HG02981 (cell line): ENCODE measurements around the gene COX8A.
"Not testable (repeated sequence)": the region's sequence is repeated elsewhere in the genome, so short reads cannot be mapped to it uniquely, and the experiment has no call there.

Experiments used
- ATAC-seq: cut with Tn5 transposase; IDR thresholded peaks from one replicate; pipeline ENCODE4 v1.9.1; 2021; ENCODE audit warnings: mild to moderate bottlenecking, moderate library complexity; ENCODE audit not compliant: unreplicated experiment

Gene COX8A, protein sequence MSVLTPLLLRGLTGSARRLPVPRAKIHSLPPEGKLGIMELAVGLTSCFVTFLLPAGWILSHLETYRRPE

DNA sequence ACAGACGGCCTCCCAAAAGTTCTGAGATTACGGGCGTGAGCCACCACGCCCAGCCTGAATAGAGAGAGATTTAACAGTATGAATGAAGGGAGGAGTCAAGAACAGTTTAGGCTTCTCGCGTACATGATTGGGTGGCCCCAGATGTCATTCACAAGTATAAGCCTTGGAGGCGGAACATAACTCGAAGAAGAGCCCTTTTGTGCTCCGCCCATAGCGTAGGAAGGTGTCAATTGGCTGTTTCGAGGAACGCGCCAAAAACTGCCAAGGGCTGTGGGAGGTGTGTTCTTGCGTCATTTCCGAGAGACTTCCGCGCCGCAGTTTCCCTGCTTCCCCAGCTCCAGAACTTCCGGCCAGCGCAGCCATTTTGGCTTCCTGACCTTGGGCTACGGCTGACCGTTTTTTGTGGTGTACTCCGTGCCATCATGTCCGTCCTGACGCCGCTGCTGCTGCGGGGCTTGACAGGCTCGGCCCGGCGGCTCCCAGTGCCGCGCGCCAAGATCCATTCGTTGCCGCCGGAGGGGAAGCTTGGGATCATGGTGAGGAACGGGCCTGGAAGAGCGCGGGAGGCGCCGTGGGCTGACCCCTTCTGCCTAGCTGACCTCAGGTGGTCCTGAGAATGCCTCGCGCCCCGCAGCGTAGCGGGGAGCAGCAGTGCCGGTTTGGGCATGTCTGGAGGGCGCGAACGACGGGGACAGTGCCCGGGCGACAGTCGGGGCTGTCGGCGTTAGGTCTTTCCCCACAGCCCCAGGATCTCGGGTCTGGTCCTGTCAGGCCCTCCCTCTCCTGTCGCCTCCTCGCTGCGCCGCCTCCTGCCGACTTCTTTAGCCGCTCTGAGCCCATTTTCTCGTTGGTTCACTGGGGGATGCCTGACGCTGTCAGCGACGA, at the start of gene COX8A:
COX8A (plus strand) TSS at position 362 of the 885 bp plus-strand sequence; CDS start at position 423, 61 bp downstream.
- ATAC-seq: peak; percentile 97

- ATAC-seq: no peak
Measured at GRCh38 chr11:63929616-63930015, 44.8 kb upstream of the COX8A start.

DNA sequence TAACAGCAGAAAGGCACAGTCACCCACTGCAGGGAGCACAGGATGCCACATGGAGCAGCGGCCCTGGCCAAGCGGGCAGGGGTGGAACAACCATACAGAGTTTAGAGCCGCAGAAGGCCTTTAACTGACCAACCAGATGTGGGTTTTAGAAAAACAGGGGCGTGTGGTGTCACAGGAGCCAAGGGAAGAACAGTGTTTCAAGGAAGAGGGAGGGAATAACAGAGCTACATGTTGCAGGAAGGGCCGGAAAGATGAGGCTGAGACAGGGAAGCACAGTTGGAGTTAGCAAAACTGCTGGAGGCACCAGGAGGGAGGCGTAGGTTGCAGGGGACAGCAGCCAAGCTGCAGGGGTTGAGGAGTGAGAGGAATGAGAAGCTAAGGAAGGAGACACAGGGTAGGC, 43.4 kb upstream of the COX8A start:
- ATAC-seq: no peak

DNA sequence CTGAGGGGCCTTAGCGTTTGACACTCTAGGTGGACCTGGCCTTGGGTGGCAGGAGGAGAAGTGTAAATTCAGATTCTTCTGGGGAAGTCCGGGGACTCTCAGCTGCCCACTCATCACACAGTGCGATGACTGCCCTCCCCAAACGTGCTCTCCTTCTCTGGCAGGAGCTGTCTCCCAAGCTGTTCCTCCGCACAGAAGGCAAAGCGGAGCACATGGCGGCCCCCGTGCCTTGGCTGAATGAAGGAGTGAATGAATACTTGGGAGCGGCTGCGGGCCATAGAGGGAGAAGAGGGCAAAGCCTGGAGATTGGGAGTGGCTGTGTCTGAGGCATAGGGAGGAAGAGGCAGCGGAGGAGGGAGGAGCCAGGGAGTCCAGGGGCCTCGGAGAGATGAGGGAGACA, 42.5 kb upstream of the COX8A start:
- ATAC-seq: no peak

DNA sequence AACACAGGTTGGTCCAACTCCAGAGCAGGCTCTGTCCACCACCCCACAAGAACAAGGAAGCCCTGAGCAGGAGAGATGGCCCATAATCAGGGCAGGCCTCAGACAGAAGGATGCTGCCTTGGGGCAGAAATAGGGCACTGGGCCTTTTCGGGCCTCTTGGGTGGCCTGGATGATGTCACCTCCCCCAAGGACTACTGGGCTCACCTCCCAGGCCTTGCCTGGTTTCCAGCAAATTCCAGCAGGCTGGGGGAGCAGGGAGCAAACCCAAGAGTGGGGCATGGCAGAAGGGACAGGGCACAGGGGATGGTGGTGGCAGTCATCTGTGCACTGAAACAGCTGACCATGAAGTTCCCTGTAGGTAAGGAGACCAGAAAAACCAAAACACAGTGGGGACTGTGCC, 41.0 kb upstream of the COX8A start:
- ATAC-seq: no peak

DNA sequence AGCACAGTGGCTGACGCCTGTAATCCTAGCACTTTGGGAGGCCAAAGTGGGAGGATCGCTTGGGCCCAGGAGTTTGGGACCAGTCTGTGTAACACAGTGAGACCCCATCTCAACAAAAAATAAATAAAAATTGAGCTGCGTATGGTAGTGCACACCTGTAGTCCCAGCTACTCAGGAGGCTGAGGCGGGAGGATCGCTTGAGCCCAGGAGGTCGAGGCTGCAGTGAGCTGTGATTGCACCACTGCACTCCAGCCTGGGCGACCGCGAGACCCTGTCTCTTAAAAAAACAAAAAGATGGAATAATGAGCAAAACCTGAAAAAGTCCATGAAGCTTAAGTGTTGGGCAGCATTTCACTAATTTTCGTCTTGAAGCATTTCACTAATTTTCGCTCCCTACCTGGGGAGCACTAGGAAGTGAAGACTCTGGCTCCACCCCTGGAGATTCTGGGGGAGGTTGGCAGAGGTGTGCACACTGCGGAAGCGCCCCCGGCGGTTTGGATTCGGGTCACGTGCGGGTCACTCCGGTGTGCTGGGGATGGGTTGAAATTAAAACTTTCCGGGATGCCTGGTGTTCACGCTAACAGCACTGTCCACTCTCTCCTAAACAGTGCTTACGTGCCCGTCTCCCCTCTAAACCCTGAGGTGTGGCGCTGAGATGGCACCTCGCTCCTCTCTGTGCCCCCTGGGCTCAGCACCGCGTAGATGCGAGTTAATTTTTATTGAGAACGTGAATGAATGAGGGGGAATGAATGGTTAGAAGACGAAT, 36.5 kb upstream of the COX8A start:
- peak; percentile 10 for ATAC-seq

GRCh38 chr11:63938479-63939396, 35.7 kb upstream of the COX8A start, which contains the start of gene NAA40:
Gene NAA40, plus strand, starts transcription at chr11:63939002. Its CDS starts 95 bp downstream, at chr11:63939097.
- peak; percentile 89 for ATAC-seq

- ATAC-seq: no peak
Measured at GRCh38 chr11:63939397-63939891, 35.0 kb upstream of the COX8A start.

- ATAC-seq: no peak
Measured at GRCh38 chr11:63940786-63941185, 33.6 kb upstream of the COX8A start.

DNA sequence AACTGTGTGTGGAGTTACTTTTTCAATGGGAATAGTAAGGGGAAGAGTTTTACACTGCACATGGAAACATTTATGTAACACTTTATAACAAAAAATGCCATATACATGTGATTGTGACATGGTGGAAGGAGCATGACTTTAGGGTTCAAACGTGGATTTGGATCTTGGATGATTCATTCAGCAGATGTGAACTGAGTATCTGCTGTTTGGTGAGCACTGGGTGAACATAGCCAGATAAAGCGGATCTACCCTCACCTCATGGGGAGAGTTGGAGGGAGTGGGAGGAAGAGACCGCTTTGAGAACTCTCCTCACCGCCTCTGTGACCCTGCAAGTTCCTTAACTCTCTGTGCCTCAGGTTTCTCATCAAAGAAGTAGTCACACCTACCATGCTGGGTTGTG, 32.5 kb upstream of the COX8A start:
- ATAC-seq: no peak

GRCh38 chr11:63942803-63943202, 31.6 kb upstream of the COX8A start:
- no peak for ATAC-seq

DNA sequence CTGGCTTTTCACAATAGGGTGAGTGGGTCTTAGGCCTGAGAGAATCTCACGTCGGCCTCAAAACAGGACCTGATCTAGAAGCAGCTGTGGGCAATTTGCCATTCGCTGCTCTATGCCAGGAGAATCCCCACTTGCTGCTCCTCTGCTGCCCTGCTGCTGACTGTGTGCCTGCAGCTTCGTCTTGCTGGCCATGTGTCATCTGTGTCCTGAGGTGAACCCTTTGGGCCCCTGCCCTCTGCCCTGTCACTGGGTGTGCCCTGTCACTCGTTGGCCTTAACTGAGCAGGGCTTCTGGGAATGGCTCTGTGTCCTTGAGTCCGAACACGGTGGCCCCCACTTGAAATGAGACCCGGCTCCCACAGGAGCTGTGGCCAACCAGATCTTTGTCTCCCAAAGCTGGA, 29.4 kb upstream of the COX8A start:
- ATAC-seq: no peak

GRCh38 chr11:63945477-63946163, 28.8 kb upstream of the COX8A start:
- no peak for ATAC-seq

DNA sequence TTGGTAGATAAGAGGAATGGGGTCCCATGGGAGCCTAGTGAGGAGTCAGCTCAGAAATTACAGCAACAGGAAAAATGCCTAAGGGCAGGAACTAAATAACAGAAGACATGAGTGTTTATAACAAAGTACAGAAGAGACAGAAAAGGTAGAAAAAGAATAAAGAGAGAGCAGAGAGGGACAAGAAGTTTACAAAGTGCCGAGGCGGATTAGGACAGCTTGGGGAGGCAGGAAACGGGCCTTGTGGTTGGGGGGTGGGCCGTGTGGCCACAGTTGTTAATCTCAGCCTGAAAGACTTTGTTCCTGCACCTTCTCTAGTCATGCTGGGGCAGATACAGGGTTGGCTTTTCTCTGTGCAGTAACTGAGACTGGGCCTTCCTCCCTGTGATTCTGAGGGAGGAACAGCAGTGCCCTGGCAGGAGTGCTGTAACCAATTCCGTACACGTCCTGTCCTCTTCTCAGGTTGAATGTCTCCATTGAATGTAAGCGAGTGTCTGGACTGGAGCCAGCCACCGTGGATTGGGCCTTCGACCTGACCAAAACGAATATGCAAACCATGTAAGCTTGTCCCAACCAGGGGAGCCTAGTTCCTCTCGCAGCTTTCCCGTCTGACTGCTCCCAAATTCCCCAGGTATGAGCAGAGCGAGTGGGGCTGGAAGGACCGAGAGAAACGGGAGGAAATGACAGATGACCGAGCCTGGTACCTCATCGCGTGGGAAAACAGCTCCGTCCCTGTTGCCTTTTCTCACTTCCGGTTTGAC, 22.5 kb upstream of the COX8A start:
- no peak for ATAC-seq

DNA sequence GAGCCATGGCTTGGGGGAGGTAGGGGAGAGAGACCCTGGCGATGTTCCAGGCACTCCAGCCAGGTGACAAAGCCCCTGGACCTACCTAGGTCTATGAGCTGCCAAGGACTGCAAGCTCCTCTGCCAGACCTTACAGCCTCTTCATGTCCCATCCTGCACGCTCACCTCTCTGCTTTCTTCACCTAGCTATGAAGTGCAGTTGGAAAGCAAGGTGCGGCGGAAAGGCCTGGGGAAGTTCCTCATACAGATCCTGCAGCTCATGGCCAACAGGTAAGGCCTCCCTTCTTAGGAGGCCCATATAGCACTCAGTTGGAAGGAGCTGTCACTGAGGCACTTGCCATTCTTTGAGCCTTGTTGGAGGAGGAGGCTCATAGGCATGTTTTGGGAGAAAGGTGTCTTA, 21.9 kb upstream of the COX8A start:
- no peak for ATAC-seq

- no peak for ATAC-seq
Measured at GRCh38 chr11:63958008-63958407, 16.4 kb upstream of the COX8A start.

DNA sequence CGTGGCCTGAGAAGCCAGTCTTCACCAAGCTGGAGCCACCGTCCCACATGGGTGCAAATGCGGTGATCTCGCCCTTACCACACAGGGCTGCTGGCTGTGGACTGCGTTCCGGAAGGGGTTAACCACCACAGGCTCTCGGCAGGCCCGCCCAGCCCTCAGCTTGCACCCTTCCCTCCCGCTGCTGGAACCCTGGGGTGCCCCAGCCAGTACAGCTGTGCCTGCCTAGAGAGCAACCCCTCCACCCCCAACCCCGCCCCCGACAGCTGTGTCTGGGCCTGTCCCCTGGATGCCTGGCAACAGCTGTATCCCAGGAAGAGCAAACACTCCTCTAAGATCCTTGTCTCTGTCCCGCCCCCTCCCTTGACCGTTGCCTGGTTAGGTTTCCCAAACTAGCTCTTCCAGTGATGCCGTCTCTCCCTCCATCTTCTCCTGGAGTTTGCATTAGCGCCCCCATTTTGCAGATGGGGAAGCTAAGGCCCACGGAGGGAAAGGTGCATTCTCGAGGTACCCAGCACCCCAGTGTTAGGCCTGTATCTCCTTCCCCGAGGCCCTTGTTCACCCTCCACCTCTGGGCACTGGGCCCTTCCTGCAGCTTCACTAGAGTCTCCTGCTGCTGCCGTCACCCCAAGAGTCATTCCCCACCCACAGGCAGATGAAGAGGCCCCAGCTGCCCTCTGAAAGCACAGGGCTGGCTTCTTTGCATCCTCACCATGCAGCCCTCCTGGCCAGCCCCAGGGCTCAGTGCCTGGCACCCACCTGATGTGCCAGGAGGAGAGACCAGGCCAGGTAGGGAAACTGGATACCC, 12.6 kb upstream of the COX8A start:
- ATAC-seq: no peak

DNA sequence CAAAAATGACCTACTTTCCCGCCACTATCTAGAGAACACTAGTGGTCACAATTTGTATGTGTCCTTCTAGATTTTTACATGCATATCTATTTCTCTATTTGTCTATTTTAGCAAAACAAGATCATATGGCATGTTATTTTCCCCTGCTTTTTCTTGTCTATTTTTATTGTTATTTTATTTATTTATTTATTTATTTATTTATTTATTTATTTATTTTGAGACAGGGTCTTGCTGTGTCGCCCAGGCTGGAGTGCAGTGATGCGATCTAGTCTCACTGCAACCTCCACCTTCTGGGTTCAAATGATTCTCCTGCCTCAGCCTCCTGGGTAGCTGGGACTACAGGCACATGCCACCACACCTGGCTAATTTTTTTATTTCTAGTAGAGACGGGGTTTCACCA, 10.5 kb upstream of the COX8A start:
- ATAC-seq: not testable (repeated sequence)
